ENCODE data around the gene PIM3.
A peak's percentile ranks its signal among the peaks of the same experiment; 100 is the strongest.
"Not testable (repeated sequence)": the region's sequence is repeated elsewhere in the genome, so short reads cannot be mapped to it uniquely, and the experiment has no call there.

Gene PIM3

DNA sequence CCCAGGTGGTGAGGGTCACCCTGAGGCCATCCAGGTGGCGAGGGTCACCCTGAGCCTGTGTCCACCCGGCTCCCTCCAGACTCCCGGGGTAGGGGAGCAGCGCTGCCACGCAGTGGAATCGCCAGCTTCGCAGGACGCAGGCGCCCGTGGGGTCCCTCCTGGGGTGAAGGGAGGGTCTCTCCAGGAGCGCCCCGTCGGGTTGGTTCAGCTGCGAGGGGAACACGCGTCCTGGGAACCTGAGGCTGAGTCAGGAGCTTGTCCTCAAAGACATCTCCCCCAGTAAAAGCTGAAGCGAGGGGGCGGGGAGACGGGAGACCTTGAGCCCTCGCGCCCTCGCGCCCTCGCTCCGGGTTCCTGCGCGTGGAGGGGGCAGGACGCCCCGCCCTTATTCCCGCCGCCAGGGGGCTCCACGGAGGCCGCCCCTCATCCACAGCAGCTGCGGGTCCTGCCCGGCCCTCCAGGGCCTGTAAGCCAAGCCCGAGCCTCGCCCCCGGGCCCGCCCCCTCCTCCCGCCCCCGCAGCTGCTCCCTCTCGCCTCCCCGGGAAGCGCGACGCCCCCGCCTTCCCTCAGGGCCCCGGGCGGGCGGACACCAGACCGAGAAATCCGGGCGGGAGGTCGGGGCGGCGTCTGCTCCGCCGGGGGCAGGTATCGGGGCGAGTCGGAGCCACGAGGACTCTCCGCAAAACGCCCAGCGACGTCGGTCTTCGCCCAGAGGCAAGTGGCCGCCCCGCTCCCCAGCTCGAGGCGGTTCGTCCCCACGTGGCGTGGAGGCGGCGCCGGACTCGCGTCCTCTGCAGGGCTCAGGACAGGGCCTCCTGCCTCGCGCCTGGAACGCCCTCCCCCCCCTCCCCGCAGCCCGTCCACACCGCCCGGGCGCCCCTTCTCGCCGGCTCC lies 22.8 kb downstream of the PIM3 start:
- DNase-seq (ENCODE audit: low read depth in 3 of 3): no peak

DNA sequence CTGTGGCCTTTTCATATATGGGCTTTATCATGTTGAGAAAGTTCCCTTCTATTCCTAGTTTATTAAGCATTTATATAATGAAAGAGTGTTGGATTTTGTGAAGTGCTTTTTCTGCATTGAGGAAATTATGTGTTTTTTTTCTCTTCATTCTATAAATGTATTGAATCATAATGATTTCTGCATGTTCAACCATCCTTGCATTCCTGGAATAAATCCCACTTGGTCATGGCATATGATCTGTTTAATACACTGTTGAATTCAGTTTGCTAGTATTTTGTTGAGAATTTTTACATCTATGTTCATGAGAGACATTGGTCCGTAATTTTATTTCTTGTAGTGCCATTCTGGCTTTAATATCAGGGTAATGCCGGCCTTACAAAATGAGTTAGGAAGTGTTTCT lies 25.8 kb downstream of the PIM3 start:
- no peak for DNase-seq (ENCODE audit: low read depth in 3 of 3)

DNA sequence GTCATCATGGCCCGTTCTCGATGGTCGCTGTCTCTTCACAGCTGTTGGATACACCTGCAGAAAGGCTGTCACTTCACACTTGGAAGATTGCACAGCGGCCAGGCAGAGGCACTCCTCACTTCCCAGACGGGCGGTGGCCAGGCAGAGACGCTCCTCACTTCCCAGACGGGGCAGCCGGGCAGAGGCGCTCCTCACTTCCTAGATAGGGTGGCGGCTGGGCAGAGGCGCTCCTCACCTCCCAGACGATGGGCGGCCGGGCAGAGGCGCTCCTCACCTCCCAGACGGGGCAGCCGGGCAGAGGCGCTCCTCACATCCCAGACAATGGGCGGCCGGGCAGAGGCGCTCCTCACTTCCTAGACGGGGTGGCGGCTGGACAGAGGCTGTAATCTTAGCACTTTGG lies 29.3 kb downstream of the PIM3 start:
- DNase-seq (ENCODE audit: low read depth in 3 of 3): not testable (repeated sequence)

DNA sequence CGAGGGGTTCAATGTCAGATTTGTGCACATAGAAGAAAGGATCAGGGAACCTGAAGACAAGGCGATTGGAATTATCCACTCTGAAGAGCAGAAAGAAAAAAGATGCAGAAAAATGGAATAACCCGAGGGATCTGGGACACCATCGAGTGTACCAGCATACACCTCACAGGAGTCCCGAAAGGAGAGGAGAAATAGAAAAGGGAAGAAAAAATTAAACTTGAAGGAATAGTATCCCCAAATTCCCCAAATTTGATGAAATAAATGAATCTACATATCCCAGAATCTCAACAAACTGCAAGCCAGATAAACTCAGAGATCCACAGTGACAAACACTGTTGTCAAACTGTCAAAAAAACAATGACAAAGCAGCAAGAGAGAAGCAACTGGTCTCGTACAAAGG lies 30.6 kb downstream of the PIM3 start:
- no peak for DNase-seq (ENCODE audit: low read depth in 3 of 3)

DNA sequence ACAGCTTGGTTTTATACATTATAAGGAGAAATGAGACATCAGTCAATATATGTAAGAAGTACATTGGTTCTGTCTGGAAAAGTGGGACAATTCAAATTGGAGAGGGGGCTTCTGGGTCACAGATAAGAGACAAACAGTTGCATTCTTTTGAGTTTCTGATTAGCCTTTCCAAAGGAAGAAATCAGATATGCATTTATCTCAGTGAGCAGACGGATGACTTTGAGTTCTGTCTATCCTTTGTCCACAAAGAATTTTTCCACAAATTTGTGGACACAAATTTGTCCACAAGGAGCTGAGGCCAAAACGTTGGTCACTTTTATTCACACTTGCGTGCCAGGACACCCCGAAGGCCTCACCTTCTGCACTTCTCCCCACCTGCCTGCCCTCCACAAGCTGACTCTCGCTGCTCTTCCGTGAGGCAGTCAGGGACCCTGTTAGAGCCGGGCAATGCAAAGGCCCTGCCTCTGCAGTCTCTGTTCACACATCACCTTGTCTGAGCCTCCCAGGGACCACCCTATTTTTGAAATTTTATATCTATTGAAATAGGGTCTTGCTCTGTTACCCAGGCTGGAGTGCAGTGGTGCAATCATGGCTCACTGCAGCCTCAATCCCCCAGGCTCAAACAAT lies 31.4 kb downstream of the PIM3 start:
- DNase-seq (ENCODE audit: low read depth in 3 of 3): no peak

DNA sequence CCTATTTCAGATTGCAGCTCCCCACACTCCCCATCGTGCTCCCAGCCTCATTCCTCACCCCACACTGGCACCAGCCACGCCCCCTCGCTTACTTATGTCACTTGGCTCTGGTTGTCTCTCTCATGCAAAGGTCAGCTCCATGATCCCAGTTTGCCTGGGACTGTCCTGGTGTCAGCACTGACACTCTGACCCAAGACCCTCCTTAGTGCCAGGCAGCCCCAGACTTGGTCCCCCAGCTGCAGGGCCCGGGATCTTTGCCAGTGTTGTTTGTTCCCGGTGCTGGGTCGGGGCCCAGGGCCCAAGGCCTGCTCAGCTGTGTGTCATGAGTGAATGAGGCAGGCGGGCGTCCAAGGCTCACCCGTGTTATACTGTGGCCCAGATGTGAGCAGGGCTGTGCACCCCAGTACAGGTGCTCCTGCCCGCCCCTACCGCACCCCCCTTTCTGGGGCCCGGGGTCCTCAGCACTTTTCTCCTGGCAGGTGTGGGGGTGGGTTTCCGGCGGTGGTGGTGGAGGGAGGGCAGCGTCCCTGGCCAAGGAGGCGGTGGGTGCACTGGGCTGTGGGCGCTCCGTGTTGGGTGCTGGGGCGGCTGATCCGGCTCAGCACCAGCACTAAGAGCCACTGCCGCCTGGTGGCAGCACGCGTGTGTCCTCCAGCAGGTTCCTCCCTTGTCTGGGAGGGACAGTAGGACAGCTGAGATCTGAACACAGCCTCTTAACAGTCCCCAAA lies 32.5 kb downstream of the PIM3 start:
- DNase-seq (ENCODE audit: low read depth in 3 of 3): peak in 2 of 3 donors; percentile 40 to 65

DNA sequence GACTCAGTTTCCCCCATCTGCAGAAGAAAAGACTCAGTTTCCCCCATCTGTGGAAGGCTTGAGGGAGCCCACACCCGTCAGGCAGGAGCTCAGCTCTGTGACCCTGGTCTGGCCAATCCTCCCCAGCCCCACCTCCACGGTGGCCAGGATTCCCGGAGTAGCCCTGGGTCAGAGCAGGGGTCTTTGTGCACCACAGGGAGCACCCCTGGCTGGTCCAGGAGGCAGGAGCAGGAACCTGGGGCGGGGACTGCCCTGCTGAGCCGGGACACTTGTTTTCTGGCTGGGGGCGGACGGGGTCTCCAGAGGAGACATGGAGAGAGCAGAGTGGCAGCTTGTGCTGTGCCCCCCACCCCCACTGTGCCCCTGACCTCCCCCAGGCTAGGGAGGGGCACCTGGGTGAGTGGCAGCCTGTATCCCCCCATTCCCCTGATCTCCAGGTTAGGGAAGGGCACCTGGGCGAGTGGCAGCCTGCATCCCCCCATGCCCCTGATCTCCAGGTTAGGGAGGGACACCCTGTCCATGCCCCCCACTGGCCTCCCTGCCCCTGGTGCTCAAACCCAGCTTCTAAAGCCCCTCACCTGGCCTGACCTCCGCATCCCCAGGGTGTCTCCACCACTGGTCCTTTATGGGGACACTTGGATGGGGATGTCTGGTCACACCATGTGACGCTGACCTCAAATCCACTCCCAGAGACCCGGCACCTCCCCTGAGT lies 33.2 kb downstream of the PIM3 start:
- DNase-seq (ENCODE audit: low read depth in 3 of 3): no peak

DNA sequence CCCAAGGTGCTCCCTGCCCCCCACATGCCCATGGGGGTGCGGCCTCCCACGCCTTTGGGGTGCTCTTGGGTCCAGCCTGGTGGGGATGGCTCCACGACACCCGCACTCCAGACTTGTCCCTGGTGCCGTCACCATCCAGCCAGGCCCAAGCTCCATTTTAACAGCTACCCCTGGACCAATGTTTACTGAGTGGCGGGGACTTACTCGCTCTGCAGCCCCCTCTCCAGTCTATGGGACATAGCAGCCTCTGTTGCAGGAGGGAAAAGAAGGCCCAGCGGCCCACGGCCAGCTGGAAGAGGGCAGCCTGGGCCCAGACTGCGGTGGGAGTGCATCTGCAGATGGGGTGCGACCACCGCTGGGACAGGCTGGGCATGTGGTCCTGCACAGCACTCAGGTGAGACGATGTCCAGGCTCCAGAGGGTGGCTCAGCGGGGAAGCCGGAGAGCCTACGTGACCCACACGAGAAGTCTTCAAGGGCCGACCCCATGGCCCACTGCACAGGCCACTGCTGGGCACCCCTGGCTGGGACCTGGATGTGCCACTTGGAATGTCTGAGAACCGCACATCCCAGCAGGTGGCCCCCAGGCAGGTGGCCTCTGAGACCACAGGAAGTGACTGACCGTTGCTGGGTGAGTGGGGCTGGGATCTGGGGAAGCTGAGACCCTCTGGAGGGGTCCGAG lies 33.9 kb downstream of the PIM3 start:
- no peak for DNase-seq (ENCODE audit: low read depth in 3 of 3)

DNA sequence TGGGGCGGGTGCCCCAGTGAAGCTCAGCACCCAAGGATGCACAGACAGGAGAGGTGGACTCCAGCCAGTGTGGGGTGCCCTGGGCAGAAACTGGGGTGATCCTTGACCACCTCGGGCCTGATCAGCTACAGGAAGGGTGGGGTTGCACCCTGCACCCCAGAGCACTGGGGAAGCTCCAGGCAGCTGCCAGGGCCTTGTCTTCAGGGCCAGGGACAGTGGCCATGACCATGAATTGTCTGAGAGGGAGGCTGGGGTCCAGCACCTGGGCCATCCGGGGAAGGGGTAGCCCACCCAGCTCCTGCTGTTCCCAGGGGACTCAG lies 34.4 kb downstream of the PIM3 start:
- DNase-seq (ENCODE audit: low read depth in 3 of 3): no peak

DNA sequence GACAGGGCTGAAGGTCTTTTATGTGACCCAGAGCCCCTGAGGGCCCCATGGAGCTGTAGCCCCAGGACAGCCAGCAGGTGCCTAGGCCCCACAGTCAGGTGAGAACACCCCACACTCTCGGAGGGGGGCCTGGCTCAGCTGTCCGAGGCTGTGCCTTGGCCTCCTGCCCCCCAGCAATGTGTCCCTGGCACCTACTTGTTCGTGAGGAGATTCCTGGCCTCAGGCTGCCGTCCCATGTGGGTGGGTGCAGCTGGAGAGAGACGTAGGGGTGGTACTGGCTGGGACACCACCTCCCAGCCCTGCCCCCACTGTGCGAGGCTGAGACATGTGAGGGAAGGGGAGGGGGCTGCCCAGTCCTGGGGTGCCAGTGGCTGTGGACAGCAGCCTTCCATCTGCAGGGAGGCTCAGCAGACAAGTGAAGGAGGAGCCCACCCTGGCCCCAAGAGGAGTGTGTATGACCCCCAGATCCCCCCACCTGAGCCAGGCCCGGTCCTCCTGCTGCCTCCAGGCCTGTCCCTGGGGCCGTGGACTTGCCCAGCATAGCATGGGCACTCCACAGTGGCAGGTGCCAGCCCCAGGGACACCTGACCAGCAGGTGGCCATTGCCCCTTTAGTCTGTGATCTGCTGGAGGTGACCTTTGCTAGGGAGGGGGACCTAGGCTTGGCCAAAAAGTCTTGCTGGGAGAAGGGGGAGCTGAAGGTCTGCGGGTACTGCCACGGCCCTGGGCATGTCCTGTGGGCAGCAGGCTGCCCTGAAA lies 35.0 kb downstream of the PIM3 start:
- DNase-seq (ENCODE audit: low read depth in 3 of 3): no peak

DNA sequence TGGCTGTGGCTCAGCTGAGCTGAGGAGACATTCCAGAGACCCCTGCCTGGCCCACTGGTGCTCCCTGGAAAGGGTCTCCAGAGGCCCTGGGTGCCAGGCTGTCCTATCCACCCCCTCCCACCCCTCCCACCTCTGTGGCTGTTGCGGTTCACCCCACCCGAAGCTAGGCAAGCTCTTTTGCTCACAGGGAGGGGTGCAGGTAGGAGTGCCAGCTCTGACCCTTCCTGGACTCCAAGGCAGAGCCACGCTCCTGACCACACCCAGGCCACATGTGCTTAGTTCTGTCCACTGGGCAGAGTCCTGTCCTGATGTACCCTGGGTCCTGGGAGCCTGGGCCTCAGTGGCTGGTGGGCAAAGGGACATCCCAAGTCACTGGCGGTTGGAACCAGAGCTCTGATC lies 35.5 kb downstream of the PIM3 start:
- DNase-seq (ENCODE audit: low read depth in 3 of 3): no peak

DNA sequence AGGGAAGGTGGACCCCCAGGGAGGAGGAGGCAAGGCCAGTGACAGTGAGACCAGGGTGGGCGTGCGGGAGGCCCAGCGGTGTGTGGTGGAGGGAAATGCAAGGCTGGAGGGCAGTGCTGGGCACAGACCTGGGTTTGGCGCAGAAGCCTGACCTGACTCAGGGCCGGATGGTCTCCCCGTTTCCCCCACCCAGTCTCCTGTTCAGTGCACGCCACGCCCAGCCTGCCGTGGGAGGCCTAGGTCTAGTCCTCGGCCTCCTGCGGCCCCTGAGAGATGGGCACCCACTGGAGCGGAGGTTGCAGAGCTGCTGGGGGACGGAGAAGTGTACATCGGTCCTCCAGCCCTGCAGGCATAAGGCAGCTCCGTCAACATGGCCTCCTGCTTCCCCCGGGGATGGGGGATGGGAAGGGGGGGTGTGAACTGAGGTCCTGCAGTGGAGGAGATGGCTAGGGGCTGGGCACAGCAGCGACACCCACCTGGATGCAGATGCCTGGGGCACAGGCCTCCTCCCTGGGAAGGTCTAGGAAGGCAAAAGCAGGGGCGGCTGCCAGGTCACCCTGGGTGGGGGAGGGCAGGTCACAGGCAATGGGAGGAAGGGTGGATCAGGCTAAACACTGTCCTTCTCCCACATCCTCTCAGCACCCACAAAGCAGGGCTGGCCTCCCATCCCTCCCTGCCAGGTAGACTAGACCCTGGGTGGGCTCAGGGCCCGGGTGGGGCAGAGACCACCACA lies 36.1 kb downstream of the PIM3 start:
- DNase-seq (ENCODE audit: low read depth in 3 of 3): no peak

DNA sequence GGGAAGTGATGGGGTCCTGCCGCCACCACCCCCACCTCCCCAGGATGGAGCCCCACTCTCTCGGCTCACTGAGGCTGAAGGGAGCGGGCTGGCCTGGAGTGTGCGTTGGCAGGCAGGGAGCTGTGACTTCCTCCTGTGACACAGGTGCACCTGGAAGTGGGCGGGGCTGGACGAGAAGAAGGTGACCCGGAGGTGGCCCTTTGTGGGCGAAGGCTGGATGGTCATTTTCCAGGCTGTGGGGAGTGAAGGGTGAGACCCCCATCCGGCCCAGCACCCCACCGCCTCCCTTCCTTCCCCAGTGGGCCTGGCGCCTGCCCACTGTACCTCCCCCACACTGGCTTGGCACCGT lies 36.7 kb downstream of the PIM3 start:
- no peak for DNase-seq (ENCODE audit: low read depth in 3 of 3)

DNA sequence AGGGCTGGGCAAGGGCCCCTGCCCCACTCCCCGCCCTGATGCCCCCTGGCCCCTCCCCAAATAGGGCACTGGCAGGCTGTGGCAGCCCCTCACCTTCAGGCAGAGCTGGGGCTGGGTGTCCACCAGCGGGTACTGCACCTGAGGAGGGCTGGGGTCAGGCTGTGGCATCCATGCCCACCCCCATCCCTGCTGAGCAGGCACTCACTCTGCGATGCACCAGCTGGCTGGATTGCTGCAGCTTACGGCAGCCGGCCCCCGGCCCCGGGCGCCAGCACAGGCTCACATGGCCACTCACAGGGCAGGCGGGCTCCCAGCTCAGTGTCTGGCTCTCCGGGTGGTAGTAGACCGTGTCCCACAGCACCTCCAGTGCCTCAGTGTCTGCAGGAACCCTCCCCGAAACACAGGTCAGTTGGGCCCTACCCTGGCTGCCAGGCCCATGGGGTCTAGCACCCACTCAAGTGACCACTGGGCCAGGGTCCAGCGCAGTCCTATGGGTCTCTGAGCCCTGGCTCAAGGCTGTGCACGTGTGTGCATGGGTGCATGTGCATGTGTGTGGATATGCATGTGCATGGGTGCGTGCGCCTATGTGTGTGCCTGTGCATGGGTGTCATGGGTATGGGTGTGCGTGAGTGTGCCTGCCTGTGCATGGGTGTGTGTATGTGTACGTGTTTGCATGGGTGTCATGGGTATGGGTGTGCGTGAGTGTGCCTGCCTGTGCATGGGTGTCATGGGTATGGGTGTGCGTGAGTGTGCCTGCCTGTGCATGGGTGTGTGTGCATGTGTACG lies 37.6 kb downstream of the PIM3 start:
- DNase-seq (ENCODE audit: low read depth in 3 of 3): no peak

DNA sequence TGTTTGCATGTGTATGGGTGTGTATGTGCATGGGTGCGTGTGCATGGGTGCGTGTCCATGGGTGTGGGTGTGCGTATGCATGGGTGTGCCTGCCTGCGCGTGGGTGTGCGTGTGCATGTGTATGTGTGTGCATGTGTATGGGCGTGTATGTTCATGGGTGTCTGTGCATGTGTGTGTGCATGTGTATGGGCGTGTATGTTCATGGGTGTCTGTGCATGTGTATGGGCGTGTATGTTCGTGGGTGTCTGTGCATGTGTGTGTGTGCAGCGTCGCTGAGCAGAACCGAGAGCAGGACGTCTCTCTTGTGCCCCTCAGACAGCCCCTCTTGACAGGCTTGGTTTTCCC lies 38.1 kb downstream of the PIM3 start:
- no peak for DNase-seq (ENCODE audit: low read depth in 3 of 3)

DNA sequence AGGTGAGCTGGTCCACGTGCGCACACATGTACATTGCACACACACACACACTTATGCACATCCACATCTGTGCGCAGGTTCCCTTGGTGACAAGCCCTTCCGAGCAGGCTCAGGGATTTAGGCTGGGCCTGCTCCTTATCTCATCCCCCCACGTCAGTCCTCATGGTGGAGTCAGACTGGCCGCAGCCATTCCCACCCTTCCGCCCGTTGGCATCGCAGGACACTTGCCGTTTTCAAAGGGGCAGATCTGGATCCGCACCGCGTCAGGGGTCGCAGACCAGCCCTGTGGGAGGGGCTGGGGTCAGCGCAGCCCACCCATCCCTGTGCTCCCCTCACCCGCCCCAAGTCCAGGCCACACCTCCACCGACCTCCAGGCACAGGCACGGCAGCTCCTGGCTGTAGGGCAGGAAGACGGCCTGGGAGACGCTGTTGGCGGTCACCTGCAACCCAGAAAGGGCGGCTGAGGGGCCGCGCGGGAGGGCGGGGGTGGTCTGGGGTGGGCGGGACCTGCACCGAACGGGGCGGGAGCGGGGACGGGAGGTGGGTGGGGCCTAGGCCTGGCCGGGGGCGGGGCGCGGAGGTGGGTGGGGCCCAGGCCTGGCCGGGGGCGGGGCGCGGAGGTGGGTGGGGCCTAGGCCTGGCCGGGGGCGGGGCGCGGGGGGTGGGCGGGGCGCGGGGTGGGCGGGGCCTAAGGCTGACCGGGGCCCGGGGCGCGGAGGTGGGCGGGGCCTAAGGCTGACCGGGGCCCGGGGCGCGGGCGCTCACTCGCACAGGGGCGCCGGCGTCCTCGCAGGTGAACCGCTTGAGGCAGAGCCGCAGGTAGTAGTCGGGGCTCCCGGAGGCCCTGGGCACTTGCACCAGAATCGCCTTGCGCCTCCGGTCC lies 38.7 kb downstream of the PIM3 start:
- no peak for DNase-seq (ENCODE audit: low read depth in 3 of 3)

DNA sequence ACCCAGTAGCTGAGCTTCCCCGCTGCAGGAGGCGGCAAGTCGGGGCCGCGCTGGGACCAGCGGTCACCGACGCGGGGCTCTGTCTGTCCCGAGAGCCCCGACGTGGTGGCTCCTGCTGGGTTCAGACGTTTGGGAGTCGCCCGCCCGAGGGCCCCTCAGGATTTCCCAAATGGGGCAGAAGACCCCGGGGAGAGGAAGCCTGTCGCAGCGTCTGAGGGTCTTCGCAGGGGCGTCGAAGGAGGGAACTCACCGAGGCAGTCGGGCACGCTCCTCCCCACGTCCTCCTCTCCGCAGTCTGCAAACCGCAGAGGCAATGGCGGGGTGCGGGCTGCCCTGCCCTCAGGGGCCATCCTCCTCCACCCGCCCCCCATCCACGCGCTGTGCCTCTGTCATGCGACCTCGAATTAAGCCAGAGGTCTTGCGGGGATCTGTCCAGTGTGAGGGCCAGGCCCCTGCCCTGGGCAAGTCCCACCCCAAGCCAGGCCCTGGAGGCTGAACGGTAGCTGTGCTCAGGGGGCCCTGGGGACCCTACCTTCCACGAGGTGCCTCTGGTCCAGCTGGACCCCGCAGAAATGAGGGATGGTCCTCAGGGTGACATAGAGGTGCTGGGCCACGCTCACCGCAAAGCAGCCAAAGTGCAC lies 39.5 kb downstream of the PIM3 start:
- DNase-seq (ENCODE audit: low read depth in 3 of 3): no peak
